CD14-positive monocyte (primary cell): Measurements from ENCODE around the gene JARID2. TPM values are rescaled to one million over a fixed set of nuclear protein-coding genes. Genes with fewer than 3 reads are reported as not detected.

Experiments used
- DNase-seq, 3 donors: peaks; one replicate each; pipeline ENCODE4 v3.0.0-alpha.2; 2011 to 2022
- H2AFZ ChIP-seq: 2 replicates; pipeline ENCODE4 v1.6.0; 2012; ENCODE audit warnings: mild to moderate bottlenecking, low read depth, low read length, inconsistent platforms; ENCODE audit not compliant: insufficient read depth, poor library complexity, severe bottlenecking
- H3K27ac ChIP-seq, 2 donors: 1 replicate in 1 of 2; 2 replicates in 1 of 2; pipeline ENCODE4 v1.5.1; 2012 to 2013; ENCODE audit warnings: low read length in 2 of 2, control low read depth in 1 of 2, inconsistent platforms in 1 of 2, low read depth in 1 of 2, mild to moderate bottlenecking in 1 of 2
- H3K27me3 ChIP-seq, 2 donors: one replicate each; pipeline versions ENCODE4 v1.6.0 to v1.6.1; 2011 to 2013; ENCODE audit warnings: low read length in 2 of 2; ENCODE audit not compliant: control insufficient read depth in 2 of 2, insufficient read depth in 2 of 2
- H3K36me3 ChIP-seq, 2 donors: replicated peaks in 1 of 2; 1 replicate in 1 of 2; 2 replicates in 1 of 2; pipeline versions ENCODE4 v1.5.1 to v1.6.1; 2012 to 2013; ENCODE audit warnings: low read length in 2 of 2, control low read depth in 1 of 2, inconsistent platforms in 1 of 2, mild to moderate bottlenecking in 1 of 2; ENCODE audit not compliant: insufficient read depth in 2 of 2, control insufficient read depth in 1 of 2
- H3K4me1 ChIP-seq, 2 donors: 1 replicate in 1 of 2; 2 replicates in 1 of 2; pipeline versions ENCODE4 v1.5.1 to v1.6.1; 2012 to 2013; ENCODE audit warnings: low read length in 2 of 2, control low read depth in 1 of 2, inconsistent platforms in 1 of 2, mild to moderate bottlenecking in 1 of 2, moderate library complexity in 1 of 2; ENCODE audit not compliant: insufficient read depth in 2 of 2, control insufficient read depth in 1 of 2
- H3K4me2 ChIP-seq: replicated peaks from 2 replicates; pipeline ENCODE3; 2012; ENCODE audit warnings: low read length, moderate library complexity, mild to moderate bottlenecking; ENCODE audit not compliant: poor library complexity, severe bottlenecking; ENCODE audit errors: extremely low read depth
- H3K4me3 ChIP-seq, 3 experiments: fragments of 200-600 bp in 1 of 3; sonication (generic) in 1 of 3; replicated peaks in 1 of 3; 1 replicate in 2 of 3; 2 replicates in 1 of 3; pipeline ENCODE4 v1.5.1; 2011 to 2013; ENCODE audit warnings: low read length in 3 of 3, mild to moderate bottlenecking in 3 of 3, control low read depth in 2 of 3, low read depth in 2 of 3, inconsistent platforms in 1 of 3, moderate library complexity in 1 of 3
- H3K79me2 ChIP-seq: 2 replicates; pipeline ENCODE4 v1.6.0; 2012; ENCODE audit warnings: mild to moderate bottlenecking, control low read depth, inconsistent platforms, low read length, moderate library complexity; ENCODE audit not compliant: insufficient read depth
- H3K9ac ChIP-seq: 2 replicates; pipeline ENCODE4 v1.6.0; 2017; ENCODE audit warnings: low read length, mild to moderate bottlenecking; ENCODE audit not compliant: insufficient read depth, poor library complexity, severe bottlenecking
- H3K9me3 ChIP-seq, 2 donors: replicated peaks in 1 of 2; 1 replicate in 1 of 2; 2 replicates in 1 of 2; pipeline versions ENCODE4 v1.5.1 to v1.6.1; 2012 to 2013; ENCODE audit warnings: low read length in 2 of 2, control low read depth in 1 of 2; ENCODE audit not compliant: control insufficient read depth in 1 of 2, insufficient read depth in 1 of 2
- H4K20me1 ChIP-seq: 2 replicates; pipeline ENCODE4 v1.6.0; 2012; ENCODE audit warnings: mild to moderate bottlenecking, low read length, control low read depth, moderate library complexity; ENCODE audit not compliant: insufficient read depth
- H3K27ac Mint-ChIP-seq, 7 donors: one replicate each; pipeline ENCODE4 v1.8.0; 2020; ENCODE audit warnings: mild to moderate bottlenecking in 7 of 7, mixed read lengths in 7 of 7, moderate library complexity in 6 of 7, inconsistent platforms in 2 of 7
- H3K27me3 Mint-ChIP-seq, 3 donors: one replicate each; pipeline ENCODE4 v1.8.0; 2021 to 2022; ENCODE audit warnings: low read depth in 3 of 3, mild to moderate bottlenecking in 3 of 3, mixed read lengths in 3 of 3, moderate library complexity in 3 of 3, inconsistent platforms in 1 of 3
- H3K36me3 Mint-ChIP-seq, 2 donors: one replicate each; pipeline ENCODE4 v1.8.0; 2020; ENCODE audit warnings: mixed read lengths in 2 of 2, inconsistent platforms in 1 of 2, mild to moderate bottlenecking in 1 of 2
- H3K4me1 Mint-ChIP-seq: one replicate; pipeline ENCODE4 v1.8.0; 2020; ENCODE audit warnings: mild to moderate bottlenecking, mixed read lengths
- H3K4me3 Mint-ChIP-seq, 2 donors: one replicate each; pipeline ENCODE4 v1.8.0; 2020; ENCODE audit warnings: mild to moderate bottlenecking in 2 of 2, mixed read lengths in 2 of 2, moderate library complexity in 1 of 2
- H3K9me3 Mint-ChIP-seq, 7 donors: one replicate each; pipeline ENCODE4 v1.8.0; 2020 to 2022; ENCODE audit warnings: mixed read lengths in 7 of 7, mild to moderate bottlenecking in 6 of 7, moderate library complexity in 6 of 7, inconsistent platforms in 2 of 7
- WGBS: methylation state at CpG from one replicate; pipeline ENCODE4 v1.1.5; 2013; ENCODE audit warnings: missing lambda C conversion rate; ENCODE audit not compliant: insufficient coverage; 5-methylcytosine and 5-hydroxymethylcytosine counted together
- intact Hi-C, 2 donors: fragments of 100-400 bp; cut with micrococcal nuclease; formaldehyde crosslinking; loops; one replicate each; pipeline versions ENCODE4 v1.15.0 to v1.15.1; 2023
- polyA plus RNA-seq, 3 donors: library from polyadenylated mRNA; depleted of rRNA in 1 of 3; unstranded in 2 of 3; stranded (reverse) in 1 of 3; fragments of 300-500 nt in 2 of 3; fragments of >200 nt in 1 of 3; fragmentation: Illumina TruSeq in 2 of 3; gene quantifications; 1 replicate in 2 of 3; 2 replicates in 1 of 3; pipeline ENCODE4 v1.2.3, GENCODE V29; 2012 to 2021
- TF ChIP-seq, protein P1 (sequence below): fragments of 200-600 bp; IDR thresholded peaks from one replicate; pipeline ENCODE4 v1.8.0; 2022; ENCODE audit warnings: antibody characterized with exemption, mild to moderate bottlenecking

Gene JARID2
- polyA plus RNA-seq, 3 donors: 6.8 to 17.5 (median 12.5) TPM

GRCh38 chr6:15526212-15526701, 280.4 kb downstream of the JARID2 start:
- Mint-ChIP-seq H3K4me3 (no peak overlapping the region), H3K27ac (peak overlapping the region in 1 of 7 donors; percentile 42)

GRCh38 chr6:15527838-15528617, 282.2 kb downstream of the JARID2 start:
- intact Hi-C loops: no loop called here
- H3K27me3 Mint-ChIP-seq: no peaks in the 10 kb centered on the region

More at GRCh38 chr6:15526212-15526701, 280.4 kb downstream of the JARID2 start:
- Histone ChIP-seq H3K27ac (no peak overlapping the region), H4K20me1 (peaks cover 31% of the 10 kb centered on the region), H2AFZ (no peak overlapping the region), H3K36me3 (peaks cover 51 to 91% of the 10 kb centered on the region in 2 donors), H3K9me3 (no peaks in the 10 kb centered on the region), H3K4me3 (no peak overlapping the region), H3K27me3 (no peaks in the 10 kb centered on the region), H3K4me1 (peaks cover 0 to 8% of the 10 kb centered on the region in 2 donors), H3K79me2 (no peaks in the 10 kb centered on the region), H3K9ac (no peak overlapping the region), H3K4me2 (no peak overlapping the region)
- WGBS: 98% methylated on average over 11 of the region's 13 CpGs
- intact Hi-C loops: no loop called here
- peaks cover 0 to 4% (median 2%) of the 10 kb centered on the region in 7 donors for H3K9me3 Mint-ChIP-seq
- no peaks in the 10 kb centered on the region for H3K27me3 Mint-ChIP-seq
- peaks cover 13% of the 10 kb centered on the region for H3K4me1 Mint-ChIP-seq
- DNase-seq: no peak
- TF ChIP-seq, protein P1, sequence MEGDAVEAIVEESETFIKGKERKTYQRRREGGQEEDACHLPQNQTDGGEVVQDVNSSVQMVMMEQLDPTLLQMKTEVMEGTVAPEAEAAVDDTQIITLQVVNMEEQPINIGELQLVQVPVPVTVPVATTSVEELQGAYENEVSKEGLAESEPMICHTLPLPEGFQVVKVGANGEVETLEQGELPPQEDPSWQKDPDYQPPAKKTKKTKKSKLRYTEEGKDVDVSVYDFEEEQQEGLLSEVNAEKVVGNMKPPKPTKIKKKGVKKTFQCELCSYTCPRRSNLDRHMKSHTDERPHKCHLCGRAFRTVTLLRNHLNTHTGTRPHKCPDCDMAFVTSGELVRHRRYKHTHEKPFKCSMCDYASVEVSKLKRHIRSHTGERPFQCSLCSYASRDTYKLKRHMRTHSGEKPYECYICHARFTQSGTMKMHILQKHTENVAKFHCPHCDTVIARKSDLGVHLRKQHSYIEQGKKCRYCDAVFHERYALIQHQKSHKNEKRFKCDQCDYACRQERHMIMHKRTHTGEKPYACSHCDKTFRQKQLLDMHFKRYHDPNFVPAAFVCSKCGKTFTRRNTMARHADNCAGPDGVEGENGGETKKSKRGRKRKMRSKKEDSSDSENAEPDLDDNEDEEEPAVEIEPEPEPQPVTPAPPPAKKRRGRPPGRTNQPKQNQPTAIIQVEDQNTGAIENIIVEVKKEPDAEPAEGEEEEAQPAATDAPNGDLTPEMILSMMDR: no peak
- peaks cover 75 to 85% of the 10 kb centered on the region in 2 donors for H3K36me3 Mint-ChIP-seq

More at GRCh38 chr6:15527838-15528617, 282.2 kb downstream of the JARID2 start:
- H3K27ac Mint-ChIP-seq: no peak overlapping the region
- Histone ChIP-seq H3K27ac (no peak overlapping the region), H4K20me1 (peaks cover 16% of the 10 kb centered on the region), H3K4me2 (no peak overlapping the region), H3K9ac (no peak overlapping the region), H3K27me3 (no peaks in the 10 kb centered on the region), H2AFZ (no peak overlapping the region), H3K36me3 (peaks cover 45 to 91% of the 10 kb centered on the region in 2 donors), H3K4me3 (no peak overlapping the region), H3K4me1 (no peaks in the 10 kb centered on the region), H3K79me2 (no peaks in the 10 kb centered on the region), H3K9me3 (no peaks in the 10 kb centered on the region)
- H3K4me1 Mint-ChIP-seq: peaks cover 2% of the 10 kb centered on the region
- TF ChIP-seq, protein P1: no peak
- DNase-seq: no peak
- H3K4me3 Mint-ChIP-seq: no peak overlapping the region
- H3K36me3 Mint-ChIP-seq: peaks cover 70 to 85% of the 10 kb centered on the region in 2 donors
- peaks cover 0 to 4% (median 2%) of the 10 kb centered on the region in 7 donors for H3K9me3 Mint-ChIP-seq
- 98% methylated on average over 7 of the region's 12 CpGs for whole genome bisulfite sequencing
